H1 (cell line): ENCODE data around the gene ZBED4. TPM values are rescaled to one million over a fixed set of nuclear protein-coding genes. Genes with fewer than 3 reads are reported as not detected.

Source experiments
- SRF ChIP-seq: IDR thresholded peaks from 2 replicates; pipeline ENCODE4 v1.6.1; 2011; ENCODE audit warnings: mild to moderate bottlenecking, low read depth, low read length, moderate library complexity
- SUZ12 ChIP-seq: fragments of 200-600 bp; sonication (generic); IDR thresholded peaks from 2 replicates; pipeline ENCODE4 v1.6.1; 2012; ENCODE audit warnings: mild to moderate bottlenecking, inconsistent platforms, low read length, moderate library complexity, mixed read lengths
- polyA plus RNA-seq, 7 experiments: library from polyadenylated mRNA; depleted of rRNA in 3 of 7; stranded (reverse) in 5 of 7; unstranded in 2 of 7; fragments of >200 nt in 5 of 7; fragments of 200-250 nt in 2 of 7; gene quantifications; 1 replicate in 5 of 7; 2 replicates in 1 of 7; 4 replicates in 1 of 7; pipeline versions ENCODE4 v1.2.1 to v1.2.3, GENCODE V29; 2011 to 2013; ENCODE audit warnings: missing spikeins in 2 of 7, mixed read lengths in 2 of 7
- total RNA-seq: library from RNA; stranded (reverse); fragmentation: NEBNext Ultra II Directional; extraction: Animal tissue kit (Norgen Biotek cat#: 25700); gene quantifications from 2 replicates; pipeline ENCODE4 v1.2.1, GENCODE V29; 2021

Gene ZBED4
- total and polyA plus RNA-seq, 2 of the 8 experiments (the other 6 are each of a cell fraction or from before 2014, with no cell fraction given), result 11.0 to 28.3 TPM

DNA sequence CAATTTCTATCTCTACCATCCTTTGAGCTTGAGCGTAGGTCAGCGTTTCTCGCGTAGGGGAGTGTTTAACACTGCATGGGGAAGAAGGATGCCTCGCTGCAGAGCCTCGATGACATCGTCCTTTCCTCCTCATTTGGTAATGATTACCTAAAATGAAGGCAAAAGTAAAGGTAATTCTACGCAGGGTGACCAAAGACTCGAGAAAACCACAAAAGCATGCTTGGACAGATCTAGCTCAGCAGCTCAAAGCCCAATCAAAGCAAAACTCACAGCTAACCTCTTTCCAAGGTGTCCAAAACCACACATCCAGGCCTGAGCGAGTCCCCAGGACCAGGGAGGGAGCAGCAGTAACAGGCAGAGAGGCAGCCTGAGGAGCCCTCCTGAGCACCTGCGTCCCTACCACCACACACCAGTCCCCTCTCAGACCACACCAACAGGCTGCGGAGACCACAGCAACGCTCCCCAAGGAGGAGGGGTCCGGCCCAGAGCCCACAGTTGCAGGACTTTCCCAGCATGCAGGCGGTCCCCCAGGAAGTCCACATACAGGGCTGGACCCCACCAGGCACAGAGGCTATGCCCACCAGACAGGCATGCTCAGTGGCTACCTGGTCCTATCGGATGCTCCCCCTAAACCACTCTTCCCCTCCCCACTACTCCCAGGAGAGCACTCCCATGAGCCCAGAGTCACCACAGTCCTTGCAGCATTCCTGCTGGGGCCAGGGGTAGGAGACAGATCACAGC is 29.3 kb upstream of the ZBED4 start (continued):
- TF ChIP-seq SUZ12 (no peak), SRF (no peak)
